Osteoblast (primary cell): Measurements from ENCODE around the gene KCNMB4. TPM values are rescaled to one million over a fixed set of nuclear protein-coding genes. Genes with fewer than 3 reads are reported as not detected.

Experiments used
- DNase-seq: peaks from one replicate; pipeline ENCODE4 v3.0.0; 2011; ENCODE audit warnings: low spot score, mixed read lengths; ENCODE audit not compliant: insufficient read length; ENCODE audit errors: missing footprints
- H2AFZ ChIP-seq: 2 replicates; pipeline ENCODE4 v1.6.0; 2011; ENCODE audit warnings: mild to moderate bottlenecking, low read length
- H3K27ac ChIP-seq: 2 replicates; pipeline ENCODE4 v1.5.1; 2011; ENCODE audit warnings: mild to moderate bottlenecking, low read depth, low read length, moderate library complexity
- H3K27me3 ChIP-seq: 2 replicates; pipeline ENCODE4 v1.6.0; 2012; ENCODE audit warnings: mild to moderate bottlenecking, control low read depth, inconsistent platforms, low read length, moderate library complexity; ENCODE audit not compliant: insufficient read depth
- H3K36me3 ChIP-seq: 2 replicates; pipeline ENCODE4 v1.5.1; 2011; ENCODE audit warnings: mild to moderate bottlenecking, low read length, control low read depth, moderate library complexity; ENCODE audit not compliant: insufficient read depth
- H3K4me1 ChIP-seq: 2 replicates; pipeline ENCODE4 v1.5.1; 2011; ENCODE audit warnings: mild to moderate bottlenecking, low read length, control low read depth, moderate library complexity; ENCODE audit not compliant: insufficient read depth
- H3K4me2 ChIP-seq: 2 replicates; pipeline ENCODE4 v1.6.0; 2011; ENCODE audit warnings: mild to moderate bottlenecking, low read length; ENCODE audit not compliant: insufficient read depth
- H3K4me3 ChIP-seq: fragments of 200-600 bp; sonication (generic); 3 replicates; pipeline ENCODE4 v1.5.1; 2012; ENCODE audit warnings: mild to moderate bottlenecking, low read length, inconsistent platforms; ENCODE audit not compliant: insufficient read depth
- H3K79me2 ChIP-seq: 2 replicates; pipeline ENCODE4 v1.6.0; 2012; ENCODE audit warnings: mild to moderate bottlenecking, low read length, control low read depth, inconsistent platforms; ENCODE audit not compliant: insufficient read depth
- H3K9me3 ChIP-seq: 2 replicates; pipeline ENCODE4 v1.5.1; 2011; ENCODE audit warnings: low read depth, low read length, control low read depth
- H4K20me1 ChIP-seq: 2 replicates; pipeline ENCODE4 v1.6.0; 2012; ENCODE audit warnings: mild to moderate bottlenecking, low read length, control low read depth; ENCODE audit not compliant: insufficient read depth
- total RNA-seq: library from RNA; depleted of rRNA; stranded (reverse); fragments of >200 nt; gene quantifications from 2 replicates; pipeline ENCODE4 v1.2.3, GENCODE V29; 2012
- TF ChIP-seq, protein P1 (sequence below): IDR thresholded peaks from 2 replicates; pipeline ENCODE4 v1.5.1; 2011; ENCODE audit warnings: mild to moderate bottlenecking, low read depth, low read length, moderate library complexity; ENCODE audit errors: extremely low read depth

The KCNMB4 gene
- total RNA-seq, 1 donor, result under 0.01 TPM

DNA sequence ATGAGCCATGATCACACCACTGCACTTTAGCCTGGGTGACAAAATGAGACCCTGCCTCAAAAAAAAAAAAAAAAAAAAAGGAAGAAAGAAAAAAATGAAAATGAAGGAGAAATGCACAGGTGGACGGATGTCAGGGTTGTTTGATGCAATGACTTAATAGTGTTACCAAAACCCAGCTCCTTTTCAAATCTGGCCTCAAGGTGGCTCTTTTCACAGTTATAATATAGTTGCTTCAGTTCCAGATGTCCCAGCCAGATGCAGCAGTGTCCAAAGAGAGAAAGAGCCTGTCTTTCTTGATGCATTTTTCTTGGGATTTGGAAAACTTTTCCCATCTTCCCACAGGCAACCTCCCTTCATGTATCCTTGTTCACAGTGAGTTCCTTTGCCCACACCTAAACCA lies 36.5 kb downstream of the KCNMB4 start:
- no peaks in the 10 kb centered on the region for H4K20me1 ChIP-seq
- TF ChIP-seq, protein P1, sequence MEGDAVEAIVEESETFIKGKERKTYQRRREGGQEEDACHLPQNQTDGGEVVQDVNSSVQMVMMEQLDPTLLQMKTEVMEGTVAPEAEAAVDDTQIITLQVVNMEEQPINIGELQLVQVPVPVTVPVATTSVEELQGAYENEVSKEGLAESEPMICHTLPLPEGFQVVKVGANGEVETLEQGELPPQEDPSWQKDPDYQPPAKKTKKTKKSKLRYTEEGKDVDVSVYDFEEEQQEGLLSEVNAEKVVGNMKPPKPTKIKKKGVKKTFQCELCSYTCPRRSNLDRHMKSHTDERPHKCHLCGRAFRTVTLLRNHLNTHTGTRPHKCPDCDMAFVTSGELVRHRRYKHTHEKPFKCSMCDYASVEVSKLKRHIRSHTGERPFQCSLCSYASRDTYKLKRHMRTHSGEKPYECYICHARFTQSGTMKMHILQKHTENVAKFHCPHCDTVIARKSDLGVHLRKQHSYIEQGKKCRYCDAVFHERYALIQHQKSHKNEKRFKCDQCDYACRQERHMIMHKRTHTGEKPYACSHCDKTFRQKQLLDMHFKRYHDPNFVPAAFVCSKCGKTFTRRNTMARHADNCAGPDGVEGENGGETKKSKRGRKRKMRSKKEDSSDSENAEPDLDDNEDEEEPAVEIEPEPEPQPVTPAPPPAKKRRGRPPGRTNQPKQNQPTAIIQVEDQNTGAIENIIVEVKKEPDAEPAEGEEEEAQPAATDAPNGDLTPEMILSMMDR, result no peak
- no peak overlapping the region for H2AFZ ChIP-seq
- H3K79me2 ChIP-seq, result no peaks in the 10 kb centered on the region
- no peak overlapping the region for H3K27ac ChIP-seq
- no peak overlapping the region for H3K4me3 ChIP-seq
- no peak overlapping the region for H3K4me2 ChIP-seq
- no peaks in the 10 kb centered on the region for H3K4me1 ChIP-seq
- H3K36me3 ChIP-seq, result no peaks in the 10 kb centered on the region
- DNase-seq, result no peak
- no peaks in the 10 kb centered on the region for H3K9me3 ChIP-seq
- H3K27me3 ChIP-seq, result no peaks in the 10 kb centered on the region

DNA sequence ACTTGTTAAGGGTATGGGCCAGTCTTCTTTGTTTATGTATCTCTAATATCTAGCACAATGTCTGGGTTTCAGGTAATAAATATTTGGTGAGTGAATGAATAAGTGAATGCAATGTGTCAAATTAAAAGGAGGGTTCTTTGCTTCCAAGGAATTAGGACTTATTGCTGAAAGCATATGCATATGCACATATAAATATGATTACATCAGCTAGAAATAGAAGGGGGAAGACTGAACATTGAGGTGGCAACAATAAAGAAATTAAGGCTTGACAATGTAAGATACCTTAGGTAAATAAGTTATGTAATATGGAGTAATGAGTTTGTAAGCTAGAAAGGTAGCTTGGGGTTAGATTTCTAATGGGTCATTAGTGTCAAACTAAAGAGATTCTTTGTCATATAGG lies 37.7 kb downstream of the KCNMB4 start:
- H3K27ac ChIP-seq, result no peak overlapping the region
- H3K27me3 ChIP-seq, result no peaks in the 10 kb centered on the region
- H3K36me3 ChIP-seq, result no peaks in the 10 kb centered on the region
- no peaks in the 10 kb centered on the region for H4K20me1 ChIP-seq
- no peak overlapping the region for H2AFZ ChIP-seq
- H3K4me2 ChIP-seq, result no peak overlapping the region
- H3K79me2 ChIP-seq, result no peaks in the 10 kb centered on the region
- H3K4me1 ChIP-seq, result no peaks in the 10 kb centered on the region
- DNase-seq, result no peak
- no peak overlapping the region for H3K4me3 ChIP-seq
- TF ChIP-seq, protein P1, result no peak
- H3K9me3 ChIP-seq, result no peaks in the 10 kb centered on the region

DNA sequence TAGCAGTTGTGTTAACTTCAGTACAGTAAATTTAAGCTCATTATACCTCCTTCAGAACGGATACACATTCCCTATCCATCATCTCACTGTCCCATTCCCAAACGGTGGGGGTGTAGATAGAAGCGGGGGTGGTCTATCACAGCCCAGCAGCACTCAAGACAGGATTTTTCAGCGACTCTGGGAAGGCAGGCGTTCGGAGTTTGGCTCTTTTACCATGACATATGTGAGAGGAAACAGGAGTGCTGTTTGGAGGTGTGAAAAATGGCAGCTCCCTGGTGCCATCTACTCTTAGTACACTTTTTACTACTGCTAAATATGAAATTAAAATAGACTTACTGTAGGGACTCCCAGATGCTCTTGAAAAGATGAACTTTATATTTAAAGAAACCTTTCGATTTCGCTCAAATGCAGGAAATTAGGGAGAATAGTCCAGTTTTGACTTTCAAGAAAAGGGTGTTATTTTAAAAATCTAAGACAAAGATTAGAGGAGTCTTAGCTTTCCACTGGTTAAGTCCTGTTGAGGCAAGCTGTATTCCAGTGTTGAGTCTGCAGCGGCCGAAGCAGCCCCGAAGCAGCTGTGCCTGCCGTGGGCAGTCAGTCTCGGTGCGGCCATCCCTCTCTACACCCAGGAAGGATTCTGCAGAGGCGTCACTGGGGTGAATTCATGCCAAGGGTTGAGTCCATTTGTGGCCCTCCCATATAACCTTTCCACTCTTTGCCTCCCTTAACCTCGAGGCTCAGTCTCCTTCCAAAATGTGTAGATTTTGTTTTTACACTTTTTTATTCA lies 42.1 kb downstream of the KCNMB4 start:
- Histone ChIP-seq H3K27ac (no peak overlapping the region), H4K20me1 (no peaks in the 10 kb centered on the region), H3K36me3 (no peaks in the 10 kb centered on the region), H2AFZ (no peak overlapping the region), H3K79me2 (no peaks in the 10 kb centered on the region), H3K9me3 (no peaks in the 10 kb centered on the region), H3K4me2 (no peak overlapping the region), H3K4me1 (no peaks in the 10 kb centered on the region), H3K4me3 (no peak overlapping the region), H3K27me3 (no peaks in the 10 kb centered on the region)
- TF ChIP-seq, protein P1, result no peak
- no peak for DNase-seq

DNA sequence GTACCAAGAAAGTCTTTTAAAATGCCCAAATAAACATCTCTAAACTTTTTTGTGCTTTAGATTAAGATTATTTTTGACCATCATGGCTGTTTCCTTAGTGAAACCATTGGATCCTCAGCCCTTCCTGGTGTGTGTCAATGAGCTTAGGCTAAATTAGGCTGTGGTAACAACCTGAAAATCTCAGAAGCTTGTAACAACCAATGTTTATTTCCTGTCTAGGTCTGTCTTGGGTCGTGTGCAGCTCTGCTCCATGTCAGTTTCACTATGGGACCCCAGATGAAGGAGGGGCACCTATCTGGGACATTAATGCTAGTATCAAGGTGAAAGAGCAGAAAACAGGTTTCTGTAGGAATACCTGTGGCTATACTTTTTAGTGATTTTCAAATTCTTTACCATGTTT lies 49.9 kb downstream of the KCNMB4 start:
- Histone ChIP-seq H4K20me1 (no peaks in the 10 kb centered on the region), H3K27me3 (no peaks in the 10 kb centered on the region), H3K27ac (no peak overlapping the region), H3K4me3 (no peak overlapping the region), H3K79me2 (no peaks in the 10 kb centered on the region), H3K4me1 (no peaks in the 10 kb centered on the region), H2AFZ (no peak overlapping the region), H3K4me2 (no peak overlapping the region), H3K36me3 (no peaks in the 10 kb centered on the region), H3K9me3 (no peaks in the 10 kb centered on the region)
- DNase-seq, result no peak
- TF ChIP-seq, protein P1, result no peak
